Astrocyte (in vitro differentiated cells and primary cell): ENCODE measurements around the gene PRKD1. TPM values are rescaled to one million over a fixed set of nuclear protein-coding genes. Genes with fewer than 3 reads are reported as not detected.

Experiments
- DNase-seq: peaks from one replicate; pipeline ENCODE4 v3.0.0-alpha.2; 2010; ENCODE audit warnings: low read depth
- FAIRE-seq: peaks from 2 replicates; lab custom pipeline; 2011; peaks lifted over from hg19 to GRCh38; lab: Jason Lieb, UNC
- H2AFZ ChIP-seq: 2 replicates; pipeline ENCODE4 v1.6.0; 2012; ENCODE audit warnings: low read depth, low read length, inconsistent platforms
- H3K27ac ChIP-seq: 2 replicates; pipeline ENCODE4 v1.5.1; 2011; ENCODE audit warnings: low read depth, low read length, inconsistent platforms
- H3K27me3 ChIP-seq: 2 replicates; pipeline ENCODE4 v1.6.0; 2011; ENCODE audit warnings: low read length, inconsistent platforms; ENCODE audit not compliant: insufficient read depth
- H3K36me3 ChIP-seq: 2 replicates; pipeline ENCODE4 v1.5.1; 2011; ENCODE audit warnings: low read length, inconsistent platforms; ENCODE audit not compliant: insufficient read depth
- H3K4me1 ChIP-seq: 2 replicates; pipeline ENCODE4 v1.5.1; 2011; ENCODE audit warnings: low read length, inconsistent platforms; ENCODE audit not compliant: insufficient read depth
- H3K4me2 ChIP-seq: 2 replicates; pipeline ENCODE4 v1.6.0; 2012; ENCODE audit warnings: low read length, inconsistent platforms
- H3K4me3 ChIP-seq: 2 replicates; pipeline ENCODE4 v1.5.1; 2011; ENCODE audit warnings: low read depth, mild to moderate bottlenecking, low read length, inconsistent platforms; ENCODE audit not compliant: insufficient read depth
- H3K79me2 ChIP-seq: 2 replicates; pipeline ENCODE4 v1.6.0; 2012; ENCODE audit warnings: mild to moderate bottlenecking, low read length, inconsistent platforms; ENCODE audit not compliant: insufficient read depth
- H3K9ac ChIP-seq: 2 replicates; pipeline ENCODE4 v1.6.0; 2012; ENCODE audit warnings: mild to moderate bottlenecking, low read length, inconsistent platforms
- H3K9me3 ChIP-seq: 2 replicates; pipeline ENCODE4 v1.5.1; 2012; ENCODE audit warnings: low read depth, mild to moderate bottlenecking, low read length, inconsistent platforms; ENCODE audit not compliant: insufficient read depth
- H4K20me1 ChIP-seq: 2 replicates; pipeline ENCODE4 v1.6.0; 2012; ENCODE audit warnings: low read length, inconsistent platforms; ENCODE audit not compliant: insufficient read depth
- H3K27ac Mint-ChIP-seq: one replicate; pipeline ENCODE4 v1.8.0; 2021; ENCODE audit warnings: mild to moderate bottlenecking, mixed read lengths; ENCODE audit not compliant: unreplicated experiment
- H3K27me3 Mint-ChIP-seq: one replicate; pipeline ENCODE4 v1.8.0; 2021; ENCODE audit warnings: low read depth, mixed read lengths; ENCODE audit not compliant: unreplicated experiment
- H3K36me3 Mint-ChIP-seq: one replicate; pipeline ENCODE4 v1.8.0; 2021; ENCODE audit warnings: low read depth, mixed read lengths; ENCODE audit not compliant: unreplicated experiment
- H3K4me1 Mint-ChIP-seq: one replicate; pipeline ENCODE4 v1.8.0; 2021; ENCODE audit warnings: low read depth, mixed read lengths; ENCODE audit not compliant: unreplicated experiment
- H3K4me3 Mint-ChIP-seq: one replicate; pipeline ENCODE4 v1.8.0; 2021; ENCODE audit warnings: mild to moderate bottlenecking, moderate library complexity, mixed read lengths; ENCODE audit not compliant: unreplicated experiment
- H3K9me3 Mint-ChIP-seq: one replicate; pipeline ENCODE4 v1.8.0; 2021; ENCODE audit warnings: mild to moderate bottlenecking, mixed read lengths; ENCODE audit not compliant: unreplicated experiment
- EZH2 ChIP-seq: IDR thresholded peaks from 2 replicates; pipeline ENCODE4 v1.6.1; 2012; ENCODE audit warnings: mild to moderate bottlenecking, low read length, inconsistent platforms; ENCODE audit not compliant: insufficient read depth
- total RNA-seq: library from RNA; stranded (reverse); gene quantifications from 2 replicates; pipeline ENCODE4 v1.2.1, GENCODE V29; 2021
- TF ChIP-seq, protein P1 (sequence below): IDR thresholded peaks from 2 replicates; pipeline ENCODE4 v1.5.1; 2011; ENCODE audit warnings: low read depth, mild to moderate bottlenecking, inconsistent platforms, low read length, moderate library complexity; ENCODE audit not compliant: insufficient read depth

The PRKD1 gene
- total RNA-seq, 1 donor from 2014 or later: 5.9 TPM

- no peak overlapping the region for H3K9ac ChIP-seq
- H4K20me1 ChIP-seq: no peaks in the 10 kb centered on the region
- H3K79me2 ChIP-seq: no peaks in the 10 kb centered on the region
- H3K4me3 ChIP-seq: no peak overlapping the region
- TF ChIP-seq EZH2: no peak
- TF ChIP-seq, protein P1, sequence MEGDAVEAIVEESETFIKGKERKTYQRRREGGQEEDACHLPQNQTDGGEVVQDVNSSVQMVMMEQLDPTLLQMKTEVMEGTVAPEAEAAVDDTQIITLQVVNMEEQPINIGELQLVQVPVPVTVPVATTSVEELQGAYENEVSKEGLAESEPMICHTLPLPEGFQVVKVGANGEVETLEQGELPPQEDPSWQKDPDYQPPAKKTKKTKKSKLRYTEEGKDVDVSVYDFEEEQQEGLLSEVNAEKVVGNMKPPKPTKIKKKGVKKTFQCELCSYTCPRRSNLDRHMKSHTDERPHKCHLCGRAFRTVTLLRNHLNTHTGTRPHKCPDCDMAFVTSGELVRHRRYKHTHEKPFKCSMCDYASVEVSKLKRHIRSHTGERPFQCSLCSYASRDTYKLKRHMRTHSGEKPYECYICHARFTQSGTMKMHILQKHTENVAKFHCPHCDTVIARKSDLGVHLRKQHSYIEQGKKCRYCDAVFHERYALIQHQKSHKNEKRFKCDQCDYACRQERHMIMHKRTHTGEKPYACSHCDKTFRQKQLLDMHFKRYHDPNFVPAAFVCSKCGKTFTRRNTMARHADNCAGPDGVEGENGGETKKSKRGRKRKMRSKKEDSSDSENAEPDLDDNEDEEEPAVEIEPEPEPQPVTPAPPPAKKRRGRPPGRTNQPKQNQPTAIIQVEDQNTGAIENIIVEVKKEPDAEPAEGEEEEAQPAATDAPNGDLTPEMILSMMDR: no peak
- no peak overlapping the region for H2AFZ ChIP-seq
- H3K4me1 ChIP-seq: no peaks in the 10 kb centered on the region
- no peaks in the 10 kb centered on the region for H3K36me3 ChIP-seq
- no peak overlapping the region for H3K4me3 Mint-ChIP-seq
- H3K4me2 ChIP-seq: no peak overlapping the region
- H3K27me3 ChIP-seq: no peaks in the 10 kb centered on the region
- DNase-seq (no peak), FAIRE-seq (no peak)
- no peak overlapping the region for H3K27ac ChIP-seq
- no peaks in the 10 kb centered on the region for H3K27me3 Mint-ChIP-seq
- H3K4me1 Mint-ChIP-seq: no peaks in the 10 kb centered on the region
- H3K27ac Mint-ChIP-seq: no peak overlapping the region
- H3K9me3 ChIP-seq: no peaks in the 10 kb centered on the region
- H3K9me3 Mint-ChIP-seq: no peaks in the 10 kb centered on the region
- no peaks in the 10 kb centered on the region for H3K36me3 Mint-ChIP-seq
Observed at GRCh38 chr14:29953501-29953900, 25.9 kb upstream of the PRKD1 start.

DNA sequence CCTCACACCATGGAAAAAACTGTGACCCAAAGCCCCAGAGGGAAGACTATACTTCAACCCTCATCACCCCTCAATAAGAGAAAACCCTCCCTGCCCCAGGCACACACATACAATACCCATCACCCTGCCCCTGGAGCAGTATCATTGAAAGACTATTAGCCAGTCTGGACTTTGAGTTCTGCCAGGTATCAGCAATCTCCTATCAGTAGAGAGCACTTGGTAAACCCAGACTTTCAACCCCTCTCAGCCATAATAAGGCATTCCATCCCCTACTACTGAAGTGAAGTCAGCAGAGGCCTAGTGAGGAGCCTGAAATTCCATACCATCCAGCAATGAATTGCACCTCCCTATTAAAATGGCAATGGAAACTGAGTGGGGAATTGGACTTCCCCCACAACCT lies 16.4 kb upstream of the PRKD1 start:
- H3K36me3 Mint-ChIP-seq: no peaks in the 10 kb centered on the region
- Histone ChIP-seq H3K9ac (no peak overlapping the region), H4K20me1 (no peaks in the 10 kb centered on the region), H3K4me3 (no peak overlapping the region), H2AFZ (no peak overlapping the region), H3K36me3 (no peaks in the 10 kb centered on the region), H3K4me2 (no peak overlapping the region), H3K4me1 (no peaks in the 10 kb centered on the region), H3K9me3 (peaks cover 2% of the 10 kb centered on the region), H3K27ac (no peak overlapping the region), H3K79me2 (no peaks in the 10 kb centered on the region), H3K27me3 (no peaks in the 10 kb centered on the region)
- DNase-seq: no peak
- H3K4me3 Mint-ChIP-seq: no peak overlapping the region
- FAIRE-seq: no peak
- H3K27ac Mint-ChIP-seq: no peak overlapping the region
- no peaks in the 10 kb centered on the region for H3K4me1 Mint-ChIP-seq
- peaks cover 6% of the 10 kb centered on the region for H3K9me3 Mint-ChIP-seq
- TF ChIP-seq, protein P1: no peak
- no peak for TF ChIP-seq EZH2
- no peaks in the 10 kb centered on the region for H3K27me3 Mint-ChIP-seq

DNA sequence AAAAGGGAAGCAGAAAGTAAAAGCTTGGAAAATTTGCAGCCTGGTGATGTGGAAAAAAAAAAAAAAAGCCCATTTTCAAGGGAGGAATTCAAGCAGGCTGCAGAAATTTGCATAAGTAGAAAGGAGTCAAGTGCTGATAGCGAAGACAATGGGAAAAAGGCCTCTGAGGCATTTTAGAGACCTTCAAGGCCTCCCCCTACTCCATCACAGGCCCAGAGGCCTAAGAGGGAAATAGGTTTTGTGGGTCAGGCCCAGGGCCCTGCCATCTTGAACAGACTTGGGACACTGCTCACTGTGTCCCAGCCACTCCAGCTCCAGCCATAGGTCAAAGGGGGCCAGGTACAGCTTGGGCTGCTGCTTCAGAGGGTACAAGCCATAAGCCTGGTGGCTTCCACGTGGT lies 13.8 kb upstream of the PRKD1 start:
- Mint-ChIP-seq H3K4me1 (peaks cover 3% of the 10 kb centered on the region), H3K27ac (no peak overlapping the region), H3K4me3 (no peak overlapping the region), H3K27me3 (no peaks in the 10 kb centered on the region), H3K9me3 (peaks cover 4% of the 10 kb centered on the region), H3K36me3 (no peaks in the 10 kb centered on the region)
- no peaks in the 10 kb centered on the region for H3K9me3 ChIP-seq
- H3K27me3 ChIP-seq: no peaks in the 10 kb centered on the region
- H3K9ac ChIP-seq: no peak overlapping the region
- no peaks in the 10 kb centered on the region for H4K20me1 ChIP-seq
- no peak for FAIRE-seq
- H2AFZ ChIP-seq: no peak overlapping the region
- TF ChIP-seq, protein P1: no peak
- TF ChIP-seq EZH2: no peak
- DNase-seq: no peak
- H3K27ac ChIP-seq: no peak overlapping the region
- no peak overlapping the region for H3K4me3 ChIP-seq
- no peaks in the 10 kb centered on the region for H3K4me1 ChIP-seq
- H3K36me3 ChIP-seq: no peaks in the 10 kb centered on the region
- H3K4me2 ChIP-seq: no peak overlapping the region
- H3K79me2 ChIP-seq: no peaks in the 10 kb centered on the region
